GM21515 (cell line): ENCODE data around the gene EIF5A2.
"Not testable (repeated sequence)": the region's sequence is repeated elsewhere in the genome, so short reads cannot be mapped to it uniquely, and the experiment has no call there.

ENCODE experiments used
- ATAC-seq: cut with Tn5 transposase; IDR thresholded peaks from one replicate; pipeline ENCODE4 v1.9.1; 2021; ENCODE audit not compliant: unreplicated experiment

The EIF5A2 gene

DNA sequence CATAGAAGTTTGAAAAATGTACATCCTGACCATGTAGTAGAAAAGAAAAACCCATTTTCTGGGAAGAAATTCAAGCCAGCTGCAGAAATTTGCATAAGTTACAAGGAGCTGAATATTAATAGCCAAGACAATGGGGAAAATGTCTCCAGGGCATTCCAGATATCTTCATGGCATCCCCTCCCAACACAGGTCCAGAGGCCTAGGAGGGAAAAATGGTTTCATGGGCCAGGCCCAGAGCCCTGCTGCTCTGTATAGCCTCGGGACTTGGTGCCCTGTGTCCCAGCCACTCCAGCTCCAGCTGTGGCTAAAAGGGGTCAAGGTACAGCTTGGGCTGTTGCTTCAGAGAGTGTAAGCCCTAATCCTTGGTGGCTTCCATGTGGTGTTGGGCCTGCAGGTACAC lies 11.2 kb downstream of the EIF5A2 start:
- ATAC-seq = not testable (repeated sequence)

- ATAC-seq = no peak
These were observed 11.7 kb downstream of the EIF5A2 start for GRCh38 chr3:170896781-170897180.

DNA sequence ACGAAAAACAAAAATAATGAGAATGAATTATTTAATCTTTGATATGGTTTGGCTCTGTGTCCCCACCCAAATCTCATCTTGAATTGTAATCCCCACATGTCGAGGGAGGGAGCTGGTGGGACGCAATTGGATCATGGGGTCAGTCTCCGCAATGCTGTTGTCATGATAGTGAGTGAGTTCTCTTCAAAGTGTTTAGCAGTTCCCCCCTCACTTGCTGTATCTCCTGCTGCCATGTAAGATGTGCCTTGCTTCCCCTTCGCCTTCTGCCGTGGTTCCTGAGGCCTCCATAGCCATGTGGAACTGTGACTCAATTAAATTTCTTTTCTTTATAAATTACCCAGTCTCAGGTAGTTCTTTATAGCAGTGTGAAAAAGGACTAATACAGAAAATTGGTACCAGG lies 12.1 kb downstream of the EIF5A2 start:
- not testable (repeated sequence) for ATAC-seq

DNA sequence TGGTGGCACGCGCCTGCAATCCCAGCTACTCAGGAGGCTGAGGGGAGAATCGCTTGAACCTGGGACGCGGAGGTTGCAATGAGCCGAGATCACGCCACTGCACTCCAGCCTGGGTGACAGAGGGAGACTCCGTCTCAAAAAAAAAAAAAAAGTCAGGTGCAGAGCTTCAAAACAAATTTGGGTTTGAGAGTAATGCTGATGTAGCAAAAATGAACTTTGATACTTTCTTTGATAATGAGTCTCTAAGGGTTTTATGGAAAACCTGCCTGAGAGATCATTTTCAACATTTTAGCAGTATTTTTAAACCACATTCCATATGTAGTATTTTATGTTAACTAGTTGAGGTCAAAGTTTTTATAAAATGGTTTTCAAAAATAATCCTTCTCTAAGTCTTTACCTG lies 14.5 kb downstream of the EIF5A2 start:
- ATAC-seq = no peak

DNA sequence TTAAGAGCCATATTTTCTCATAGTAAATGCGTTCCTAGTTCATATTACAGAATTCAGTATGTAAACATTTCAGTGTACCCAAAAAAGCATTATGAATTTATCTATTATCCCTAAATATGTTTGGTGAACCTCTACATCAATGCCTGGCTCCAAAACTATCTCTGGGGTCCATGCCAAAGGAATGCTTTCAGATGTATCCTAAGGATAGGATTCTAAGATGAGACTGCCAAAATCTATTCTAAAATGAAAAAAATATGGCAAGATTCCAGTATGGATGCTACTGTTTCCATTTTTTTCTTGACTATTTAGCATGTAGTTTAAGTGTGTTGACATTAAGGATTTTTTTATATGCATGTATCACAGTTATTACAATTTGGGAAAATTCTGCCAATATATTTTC lies 18.8 kb downstream of the EIF5A2 start:
- ATAC-seq = no peak

DNA sequence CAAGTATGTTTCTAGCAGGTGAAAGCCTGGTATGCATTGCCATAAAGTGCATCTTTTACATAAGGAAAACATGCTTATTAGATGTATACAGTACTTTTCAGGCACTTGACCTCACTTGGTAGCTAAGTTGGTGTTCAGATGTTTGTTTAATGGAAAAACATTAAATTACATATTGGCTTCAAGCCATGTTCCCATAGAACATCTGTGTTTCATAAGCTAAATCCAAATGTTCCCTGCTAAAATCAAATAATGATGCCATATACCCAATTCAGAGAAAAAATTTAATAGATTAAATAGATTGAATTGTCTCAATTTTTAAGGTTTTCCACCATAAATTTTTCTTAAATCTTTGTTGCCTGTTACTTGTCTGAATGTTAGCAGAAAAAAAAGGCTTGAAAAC lies 19.3 kb downstream of the EIF5A2 start:
- no peak for ATAC-seq

DNA sequence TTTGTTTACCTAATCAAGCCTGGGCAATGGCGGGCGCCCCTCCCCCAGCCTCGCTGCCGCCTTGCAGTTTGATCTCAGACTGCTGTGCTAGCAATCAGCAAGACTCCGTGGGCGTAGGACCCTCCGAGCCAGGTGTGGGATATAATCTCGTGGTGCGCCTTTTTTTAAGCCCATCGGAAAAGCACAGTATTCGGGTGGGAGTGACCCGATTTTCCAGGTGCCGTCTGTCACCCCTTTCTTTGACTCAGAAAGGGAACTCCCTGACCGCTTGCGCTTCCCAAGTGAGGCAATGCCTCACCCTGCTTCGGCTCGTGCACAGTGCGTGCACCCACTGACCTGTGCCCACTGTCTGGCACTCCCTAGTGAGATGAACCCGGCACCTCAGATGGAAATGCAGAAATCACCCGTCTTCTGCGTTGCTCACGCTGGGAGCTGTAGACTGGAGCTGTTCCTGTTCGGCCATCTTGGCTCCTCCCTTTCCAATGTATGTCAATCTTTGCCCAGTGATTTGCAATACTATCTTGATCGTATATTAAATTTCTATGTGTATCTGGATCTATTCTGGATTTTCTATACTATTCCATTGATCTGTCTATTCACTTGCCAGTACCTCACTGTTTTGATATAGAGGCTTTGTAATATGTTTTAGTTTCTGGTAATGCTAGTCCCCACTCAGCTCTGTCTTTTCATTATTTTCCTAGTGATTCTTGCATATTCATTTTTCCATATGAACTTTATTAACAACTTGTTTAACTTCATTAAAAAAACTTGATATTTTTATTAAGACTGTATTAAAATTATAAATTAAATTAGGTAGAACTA lies 24.1 kb downstream of the EIF5A2 start:
- ATAC-seq = not testable (repeated sequence)

DNA sequence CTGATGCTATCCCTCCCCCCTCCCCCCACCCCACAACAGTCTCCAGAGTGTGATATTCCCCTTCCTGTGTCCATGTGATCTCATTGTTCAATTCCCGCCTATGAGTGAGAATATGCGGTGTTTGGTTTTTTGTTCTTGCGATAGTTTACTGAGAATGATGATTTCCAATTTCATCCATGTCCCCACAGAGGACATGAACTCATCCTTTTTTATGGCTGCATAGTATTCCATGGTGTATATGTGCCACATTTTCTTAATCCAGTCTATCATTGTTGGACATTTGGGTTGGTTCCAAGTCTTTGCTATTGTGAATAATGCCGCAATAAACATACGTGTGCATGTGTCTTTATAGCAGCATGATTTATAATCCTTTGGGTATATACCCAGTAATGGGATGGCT lies 29.7 kb downstream of the EIF5A2 start:
- ATAC-seq = not testable (repeated sequence)

GRCh38 chr3:170877311-170877710 lies 31.1 kb downstream of the EIF5A2 start:
- not testable (repeated sequence) for ATAC-seq

GRCh38 chr3:170876537-170876936 lies 31.9 kb downstream of the EIF5A2 start:
- ATAC-seq = no peak

- peak; percentile 97 for ATAC-seq
These were observed 38.5 kb downstream of the EIF5A2 start, which contains the start of gene RPL22L1 for GRCh38 chr3:170869645-170870593. Gene RPL22L1 (minus strand): TSS chr3:170870195. CDS start chr3:170870167, 28 bp downstream.

GRCh38 chr3:170869239-170869590 lies 39.2 kb downstream of the EIF5A2 start:
- ATAC-seq = no peak

DNA sequence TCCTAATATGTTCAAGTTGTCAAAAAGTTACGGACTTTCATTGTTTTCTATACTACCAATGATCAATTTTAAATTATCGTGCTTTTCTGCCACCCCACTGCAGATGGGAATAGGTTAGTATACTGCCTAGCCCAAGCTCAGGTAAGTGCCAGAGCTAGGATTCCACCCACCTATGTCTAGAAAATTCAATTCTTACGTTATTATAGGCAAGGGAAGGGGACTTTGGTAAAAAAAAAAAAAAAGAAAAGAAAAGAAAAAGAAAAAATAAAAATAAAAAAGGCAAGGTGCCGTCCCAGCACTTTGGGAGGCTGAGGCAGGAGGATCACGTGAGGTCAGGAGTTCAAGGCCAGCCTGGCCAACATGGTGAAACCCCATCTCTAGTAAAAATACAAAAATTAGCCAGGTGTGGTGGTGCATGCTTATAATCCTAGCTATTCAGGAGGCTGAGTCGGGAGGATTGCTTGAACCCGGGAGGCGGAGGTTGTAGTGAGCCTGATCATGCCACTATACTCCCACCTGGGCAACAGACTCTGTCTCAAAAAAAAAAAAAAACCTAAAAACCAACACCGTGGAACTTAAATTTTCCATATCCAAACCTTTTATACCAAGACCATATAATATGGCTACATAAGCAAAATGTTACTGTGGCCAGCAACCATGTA lies 39.7 kb downstream of the EIF5A2 start:
- ATAC-seq = no peak

- ATAC-seq = peak; percentile 23
These were observed 41.1 kb downstream of the EIF5A2 start for GRCh38 chr3:170867143-170867937.

GRCh38 chr3:170866499-170866898 lies 41.9 kb downstream of the EIF5A2 start:
- ATAC-seq = no peak

DNA sequence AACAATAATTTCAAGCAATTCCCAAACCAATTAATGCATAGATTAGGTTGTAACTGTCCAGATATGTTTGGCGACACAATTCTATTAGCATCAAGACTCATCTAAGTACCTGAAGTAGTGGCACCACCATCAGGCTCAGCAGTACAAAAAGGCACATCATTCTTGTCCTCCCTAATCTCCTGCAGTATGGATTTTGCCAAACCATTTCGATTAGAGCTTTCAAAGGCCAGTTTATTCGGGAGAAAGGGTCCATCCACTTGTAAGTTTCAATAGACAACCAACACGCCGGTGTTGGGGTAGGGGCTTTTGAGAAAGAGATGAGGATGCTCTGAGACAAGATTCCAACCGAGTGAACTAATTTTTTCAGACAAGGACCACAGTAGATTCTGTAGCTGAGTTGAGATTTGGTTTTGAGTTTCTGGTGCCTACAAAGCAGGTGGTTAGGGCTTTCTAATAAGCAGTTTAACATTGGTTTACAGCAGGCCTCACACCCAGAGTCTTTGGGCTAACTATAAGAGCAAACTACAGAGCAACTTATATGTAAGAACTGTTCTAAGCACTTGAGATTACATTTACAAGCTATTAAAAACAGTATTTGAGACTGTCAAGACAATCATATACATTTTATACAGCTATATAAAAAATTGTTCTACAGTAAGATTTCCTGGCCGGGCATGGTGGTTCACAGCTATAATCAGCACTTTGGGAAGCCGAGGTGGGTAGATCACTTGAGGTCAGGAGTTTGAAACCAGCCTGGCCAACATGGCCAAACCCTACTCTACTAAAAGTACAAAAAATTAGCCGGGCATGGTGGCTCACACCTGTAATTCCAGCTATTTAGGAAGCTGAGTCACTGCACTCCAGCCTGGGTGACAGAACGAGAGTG lies 43.0 kb downstream of the EIF5A2 start:
- no peak for ATAC-seq

GRCh38 chr3:170864525-170865208 lies 43.8 kb downstream of the EIF5A2 start:
- no peak for ATAC-seq

- ATAC-seq = no peak
These were observed 44.6 kb downstream of the EIF5A2 start for GRCh38 chr3:170863816-170864215.
